Fibroblast of skin of left biceps (primary cell): ENCODE data around the gene GAL.
"Not testable (repeated sequence)": the region's sequence is repeated elsewhere in the genome, so short reads cannot be mapped to it uniquely, and the experiment has no call there.

Source experiments
- DNase-seq, 2 experiments: peaks; one replicate each; pipeline ENCODE4 v3.0.0-alpha.2; 2013; ENCODE audit warnings: low read depth in 2 of 2

The GAL gene, protein sequence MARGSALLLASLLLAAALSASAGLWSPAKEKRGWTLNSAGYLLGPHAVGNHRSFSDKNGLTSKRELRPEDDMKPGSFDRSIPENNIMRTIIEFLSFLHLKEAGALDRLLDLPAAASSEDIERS

DNA sequence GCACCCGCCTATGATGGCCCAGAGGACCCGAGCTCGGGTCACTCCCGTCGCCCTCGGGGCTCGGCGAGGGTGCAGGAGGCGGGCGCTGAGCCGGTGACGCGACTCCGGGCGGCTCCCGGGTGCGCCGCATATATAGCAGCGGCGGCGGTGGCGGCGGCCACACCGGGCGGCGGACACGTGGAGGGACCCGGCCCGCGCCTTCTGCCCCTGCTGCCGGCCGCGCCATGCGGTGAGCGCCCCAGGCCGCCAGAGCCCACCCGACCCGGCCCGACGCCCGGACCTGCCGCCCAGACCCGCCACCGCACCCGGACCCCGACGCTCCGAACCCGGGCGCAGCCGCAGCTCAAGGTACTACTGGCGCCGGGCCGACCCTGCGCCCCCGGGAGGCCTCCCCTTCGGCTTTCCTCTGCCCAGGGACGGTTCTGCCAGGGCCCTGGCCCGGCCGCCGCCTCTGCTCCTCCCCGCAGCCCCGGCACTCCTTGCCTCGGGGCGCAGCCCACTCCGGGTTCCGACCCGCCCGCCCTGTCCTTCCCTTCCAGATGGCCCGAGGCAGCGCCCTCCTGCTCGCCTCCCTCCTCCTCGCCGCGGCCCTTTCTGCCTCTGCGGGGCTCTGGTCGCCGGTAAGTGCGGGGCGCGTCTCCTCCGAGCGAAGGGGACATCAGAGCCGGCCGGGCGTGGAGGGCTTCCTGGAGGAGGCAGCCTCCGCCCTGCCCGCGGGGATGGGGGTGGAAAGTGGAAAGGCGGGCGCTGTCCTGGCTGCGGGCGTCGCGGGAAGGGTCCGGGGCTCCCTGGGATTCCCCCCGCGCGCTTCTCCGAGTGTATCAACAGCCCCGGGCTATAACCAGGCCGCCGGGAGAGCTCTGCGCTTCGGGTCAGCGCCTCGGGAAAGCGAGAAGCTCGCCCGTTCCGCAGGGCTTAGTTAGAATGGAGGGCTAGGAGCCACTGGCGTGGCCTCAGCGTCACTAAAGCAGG, at the start of gene GAL:
GAL (plus strand) TSS at position 160 of the 972 bp plus-strand sequence; CDS start at position 540, 380 bp downstream.
- DNase-seq: no peak

DNA sequence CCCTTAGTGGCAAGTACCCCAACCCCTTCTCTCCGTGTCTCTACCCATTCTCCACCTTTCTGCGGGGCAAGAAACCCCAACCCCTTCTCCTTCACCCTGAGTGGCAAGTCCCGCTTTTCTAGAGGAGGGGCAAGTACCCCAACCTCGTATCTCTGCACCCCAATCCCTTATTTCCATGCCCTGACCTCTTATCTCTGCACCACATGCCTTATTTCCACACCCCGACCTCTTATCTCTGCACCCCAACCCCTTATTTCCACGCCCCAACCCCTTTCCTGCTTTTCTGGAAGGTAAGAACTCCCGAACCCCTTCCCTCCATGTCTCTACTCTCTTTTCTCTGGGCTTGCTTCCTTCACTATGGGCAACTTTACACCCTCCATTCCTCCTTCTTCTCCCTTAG, 49.7 kb upstream of the GAL start:
- not testable (repeated sequence) for DNase-seq

GRCh38 chr11:68635172-68635571, 49.2 kb upstream of the GAL start:
- not testable (repeated sequence) for DNase-seq

GRCh38 chr11:68635883-68636282, 48.5 kb upstream of the GAL start:
- not testable (repeated sequence) for DNase-seq

DNA sequence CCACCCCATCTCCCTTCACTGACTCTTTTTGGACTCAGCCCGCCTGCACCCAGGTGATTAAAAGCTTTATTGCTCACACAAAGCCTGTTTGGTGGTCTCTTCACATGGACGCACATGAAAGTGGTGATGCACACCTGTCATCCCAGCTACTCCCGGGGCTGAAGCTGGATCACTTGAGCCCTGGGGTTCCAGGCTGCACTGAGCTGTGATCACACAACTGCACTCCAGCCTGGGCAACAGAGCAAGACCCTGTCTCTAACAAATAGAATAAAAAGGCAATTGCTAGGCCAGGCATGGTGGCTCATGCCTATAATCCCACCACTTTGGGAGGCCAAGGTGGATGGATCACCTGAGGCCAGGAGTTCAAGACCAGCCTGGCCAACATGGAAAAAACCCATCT, 45.0 kb upstream of the GAL start:
- not testable (repeated sequence) for DNase-seq

DNA sequence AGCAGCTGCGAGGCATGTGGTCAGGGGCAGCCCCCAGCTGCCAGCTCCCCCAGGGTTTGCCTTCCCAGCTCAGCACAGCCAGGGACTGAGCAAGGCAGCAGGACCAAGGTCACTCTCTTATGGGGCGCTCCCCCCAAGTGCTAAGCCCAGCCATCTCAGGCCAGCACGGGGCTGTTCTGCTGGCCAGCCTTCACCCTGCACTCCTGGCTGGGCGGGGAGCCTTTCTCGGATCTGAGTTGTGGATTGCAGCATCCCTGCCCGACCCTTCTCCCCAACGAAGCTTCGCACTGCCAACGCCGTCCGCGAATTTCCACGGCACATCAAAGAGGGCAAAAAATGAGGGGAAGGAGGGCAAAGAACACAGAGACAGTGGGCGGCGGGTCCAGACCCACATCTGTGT, 42.5 kb upstream of the GAL start:
- DNase-seq: no peak

GRCh38 chr11:68643585-68643984, 40.8 kb upstream of the GAL start:
- no peak for DNase-seq

DNA sequence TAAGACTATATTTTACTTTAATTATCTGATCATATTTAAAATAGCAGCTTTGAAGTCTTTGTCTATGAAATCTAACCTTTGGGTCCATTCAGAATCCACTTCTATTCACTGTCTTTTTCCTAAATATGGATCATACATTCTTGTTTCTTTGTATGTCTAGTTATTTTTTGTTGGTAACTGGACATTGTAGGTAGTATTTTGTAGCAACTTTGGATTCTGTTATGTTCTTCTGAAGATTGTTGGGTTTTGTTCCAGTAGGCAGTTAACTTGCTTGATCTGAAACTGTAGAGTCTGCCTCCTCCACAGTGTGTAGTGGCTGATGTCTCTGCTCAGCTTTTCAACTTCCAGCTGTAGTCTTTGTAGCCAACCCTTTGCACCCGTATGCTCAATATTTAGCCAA, 37.5 kb upstream of the GAL start:
- no peak for DNase-seq

DNA sequence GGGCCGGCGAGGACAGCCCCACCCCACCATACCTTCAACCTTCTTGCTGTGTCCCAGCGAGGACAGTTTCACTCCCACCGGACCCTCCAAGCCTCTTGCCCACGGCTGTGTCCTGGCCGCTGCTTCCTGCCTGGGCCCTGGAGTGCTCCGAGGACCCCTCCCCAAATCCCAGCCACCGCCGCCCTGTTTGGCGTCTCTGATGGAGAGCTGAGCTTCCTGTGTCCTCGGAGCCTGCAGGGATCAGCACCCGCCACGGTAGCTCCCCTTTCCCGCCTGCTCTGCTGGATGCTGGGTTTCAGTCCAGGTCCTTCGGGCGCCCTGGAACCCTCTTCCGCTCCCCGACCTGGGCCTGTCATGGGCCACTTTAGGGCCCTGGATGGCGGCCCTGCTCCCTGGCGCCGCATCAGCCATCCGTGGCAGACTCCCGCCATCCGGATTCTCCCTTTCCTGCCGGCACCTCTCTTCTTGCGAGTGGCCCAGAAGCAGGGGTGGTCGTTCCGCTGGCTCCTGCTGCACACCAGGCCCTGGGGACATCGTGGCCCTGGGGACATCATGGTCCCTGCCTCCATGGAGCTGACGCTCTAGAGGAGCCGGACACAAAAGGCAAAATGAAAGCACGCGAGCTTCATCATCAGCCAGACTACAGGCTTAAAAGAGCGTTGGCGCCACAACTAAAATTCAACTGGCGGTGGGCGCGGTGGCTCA, 34.3 kb upstream of the GAL start:
- no peak for DNase-seq

DNA sequence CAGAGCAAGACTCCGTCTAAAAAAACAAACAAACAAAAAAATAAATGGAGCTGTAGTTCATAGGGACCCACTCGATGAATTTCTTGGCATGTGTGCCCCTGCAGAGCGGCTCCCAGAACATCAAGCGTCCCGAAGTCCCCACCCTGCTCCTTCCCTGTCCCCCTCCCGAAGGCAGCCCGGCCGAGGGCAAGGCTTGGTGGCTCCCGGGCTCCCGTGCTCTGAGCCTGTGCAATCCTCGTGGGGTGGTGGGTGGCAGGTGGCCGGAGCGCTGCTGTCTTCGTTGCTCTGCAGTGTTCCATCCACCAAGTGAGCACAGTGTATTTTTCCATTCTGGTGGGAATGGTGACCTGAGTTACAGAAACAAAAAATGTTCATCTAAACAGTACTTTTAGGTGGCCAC, 33.5 kb upstream of the GAL start:
- DNase-seq: no peak

- DNase-seq: no peak
Measured at GRCh38 chr11:68651208-68651984, 32.9 kb upstream of the GAL start.

DNA sequence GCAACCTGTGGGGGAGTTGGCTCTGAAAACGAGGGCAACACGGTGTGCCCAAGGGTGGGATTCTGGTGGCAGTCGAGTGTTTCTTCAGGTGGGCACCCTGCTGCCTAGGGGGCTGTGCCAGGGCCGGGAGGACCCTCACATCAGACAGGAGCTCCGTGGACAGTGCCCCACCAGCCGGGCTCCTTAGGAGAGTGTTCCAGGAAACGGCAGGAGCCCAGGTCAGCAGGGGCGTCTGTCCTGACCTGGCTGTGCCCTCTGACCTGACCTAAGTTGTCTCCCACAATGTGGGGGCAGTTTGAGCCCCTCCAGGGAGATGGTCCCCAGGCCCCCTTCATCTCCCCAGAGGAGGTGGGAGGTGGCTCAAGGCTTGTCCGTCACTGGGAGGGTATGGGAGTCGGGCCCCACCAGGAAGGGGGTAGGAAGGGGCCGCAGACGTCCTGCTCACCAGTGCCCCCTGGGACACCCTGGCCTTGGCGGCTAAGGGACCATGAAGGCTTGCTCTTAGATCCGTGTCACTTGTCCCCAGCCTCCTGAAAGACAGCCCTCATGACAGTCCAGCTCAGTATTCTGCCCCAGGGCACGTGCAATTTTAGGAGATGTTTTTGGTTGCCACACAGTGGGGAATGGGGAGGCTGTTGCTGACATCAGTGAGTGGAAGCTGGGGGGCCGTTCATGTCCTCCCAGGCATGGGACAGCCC, 32.2 kb upstream of the GAL start:
- DNase-seq: no peak

DNA sequence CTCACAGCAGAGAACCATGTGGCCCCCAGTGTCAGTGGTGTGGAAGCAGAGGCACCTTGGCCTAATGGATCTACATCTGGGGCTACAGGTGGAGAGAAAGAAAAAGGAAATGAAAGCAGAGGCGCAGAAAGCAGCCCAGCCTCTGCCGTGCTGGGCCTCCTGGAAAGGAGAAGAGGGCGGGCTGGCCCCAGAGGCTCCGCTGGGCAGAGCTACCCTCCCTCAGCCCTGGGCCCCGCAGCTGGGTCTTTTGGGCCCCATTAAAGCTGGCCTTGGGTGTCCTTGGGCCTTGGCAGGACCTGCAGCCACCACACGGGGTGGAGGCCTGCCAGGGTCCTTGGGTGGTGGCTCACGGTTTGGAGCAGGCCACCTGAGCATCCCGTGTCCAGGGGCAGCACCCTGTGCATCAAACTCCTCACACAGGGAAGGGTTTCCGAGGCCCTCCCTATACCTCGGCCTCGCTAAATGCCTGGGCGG, 31.6 kb upstream of the GAL start:
- DNase-seq: no peak

- DNase-seq: no peak
Measured at GRCh38 chr11:68653486-68654430, 30.6 kb upstream of the GAL start.

- no peak for DNase-seq
Measured at GRCh38 chr11:68654978-68655377, 29.4 kb upstream of the GAL start.

DNA sequence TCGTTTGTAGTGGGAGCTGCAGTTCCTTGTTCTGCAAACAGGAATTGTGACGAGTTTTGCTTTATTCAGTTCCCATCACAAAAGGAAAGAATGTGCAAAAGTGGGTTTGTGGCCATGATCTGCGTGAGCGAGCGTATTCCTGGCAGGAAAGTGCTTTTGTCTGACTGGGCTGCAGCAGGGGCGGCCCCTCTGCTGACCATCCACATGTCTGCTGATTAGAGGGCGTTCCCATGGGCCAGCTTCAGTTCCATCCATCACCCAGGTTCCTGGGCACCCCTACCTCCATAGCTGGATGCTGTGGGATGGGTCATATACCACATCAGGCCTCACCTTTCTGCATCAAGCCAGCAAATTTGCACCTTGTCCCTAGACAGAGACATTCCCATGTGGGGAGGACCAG, 28.9 kb upstream of the GAL start:
- DNase-seq: no peak

DNA sequence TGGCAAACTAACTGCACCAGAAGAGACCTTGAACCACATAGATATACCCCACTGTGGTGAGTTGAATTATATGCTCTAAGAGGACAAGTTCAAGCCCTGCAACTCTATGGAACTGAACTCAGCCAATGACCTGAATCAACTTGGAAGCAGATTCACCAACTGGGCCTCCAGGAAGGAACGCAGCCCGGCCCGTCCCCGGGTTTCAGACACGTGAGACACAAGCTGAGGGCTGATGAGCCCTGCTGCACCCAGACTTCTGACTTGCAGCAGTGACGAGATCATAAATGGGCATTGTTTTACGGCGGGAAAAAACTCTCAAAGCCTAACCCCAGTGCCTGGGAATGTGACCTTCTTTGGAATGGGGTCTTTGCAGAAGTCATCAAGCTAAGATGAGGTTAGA, 28.5 kb upstream of the GAL start:
- no peak for DNase-seq

DNA sequence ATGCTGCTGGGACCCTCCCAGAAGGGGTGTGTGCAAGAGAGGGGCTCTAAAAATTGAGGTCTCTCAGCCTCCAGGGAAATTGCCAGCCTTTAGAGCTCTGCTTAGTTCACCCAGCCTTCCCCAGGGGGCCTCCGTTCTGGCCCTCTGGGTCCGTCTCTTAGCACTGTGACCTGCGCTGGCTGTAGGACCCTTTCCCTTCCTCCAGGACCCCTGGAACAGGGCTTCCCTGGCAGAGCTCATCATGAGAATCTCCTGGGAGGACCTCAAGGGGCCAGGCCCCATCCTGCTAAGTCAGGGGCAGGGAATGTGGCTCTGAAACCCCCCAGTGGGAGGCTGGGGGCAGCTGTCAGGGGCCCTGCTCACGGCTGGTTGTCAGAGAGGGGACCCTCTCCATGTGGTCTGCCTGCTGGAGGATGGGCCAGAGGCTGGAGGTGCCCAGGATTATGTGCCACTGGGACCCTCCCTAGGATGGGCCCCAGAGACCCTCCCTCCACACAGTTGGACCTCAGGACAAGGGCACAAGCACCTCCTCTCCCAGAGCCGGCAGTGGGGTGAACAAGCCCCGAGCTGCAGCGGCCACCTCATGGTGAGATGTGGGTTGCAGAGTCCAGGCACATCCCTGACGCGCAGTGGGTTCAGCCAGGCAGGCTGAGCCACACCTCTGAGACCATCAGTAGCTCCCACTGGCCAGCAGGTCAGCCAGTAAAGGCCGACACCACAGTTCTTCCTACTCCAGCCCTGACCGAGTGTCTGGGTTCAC, 27.1 kb upstream of the GAL start:
- DNase-seq: no peak

DNA sequence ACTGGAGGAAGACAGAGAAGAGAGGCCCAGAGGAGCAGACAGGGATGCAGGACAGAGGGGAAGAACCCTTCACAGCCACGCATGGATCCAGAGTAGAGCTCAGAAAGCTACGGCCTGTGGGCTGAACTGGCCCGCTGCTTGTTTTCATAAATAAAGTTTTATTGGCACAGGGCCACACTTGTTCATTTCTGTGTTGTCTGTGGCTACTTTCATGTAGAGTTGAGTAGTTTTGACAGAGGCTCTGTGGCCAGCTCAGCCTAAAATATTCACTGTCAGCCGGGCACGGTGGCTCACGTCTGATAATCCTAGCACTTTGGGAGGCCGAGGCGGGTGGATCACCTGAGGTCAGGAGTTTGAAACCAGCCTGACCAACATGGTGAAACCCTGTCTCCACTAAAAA, 26.2 kb upstream of the GAL start:
- DNase-seq: no peak
